Peyer's patch (tissue), 4 donors: ENCODE data around the gene MLYCD. TPM values are rescaled to one million over a fixed set of nuclear protein-coding genes. Genes with fewer than 3 reads are reported as not detected.

ENCODE experiments used
- DNase-seq, 3 donors: peaks; one replicate each; pipeline ENCODE4 v3.0.0-alpha.2; 2017 to 2019
- H3K27ac ChIP-seq, 4 donors: fragments of 200-600 bp; sonication (generic); one replicate each; pipeline ENCODE4 v1.5.1; 2016 to 2019
- H3K27me3 ChIP-seq, 2 donors: fragments of 200-600 bp; sonication (generic); one replicate each; pipeline ENCODE4 v1.5.1; 2019
- H3K36me3 ChIP-seq, 3 donors: fragments of 200-600 bp; sonication (generic); one replicate each; pipeline ENCODE4 v1.5.1; 2016 to 2019
- H3K4me1 ChIP-seq, 4 donors: fragments of 200-600 bp; sonication (generic); one replicate each; pipeline ENCODE4 v1.5.1; 2016 to 2019
- H3K4me3 ChIP-seq, 4 donors: fragments of 200-600 bp; sonication (generic); 1 replicate in 3 of 4; 2 replicates in 1 of 4; pipeline ENCODE4 v1.5.1; 2016 to 2019; ENCODE audit warnings: mild to moderate bottlenecking in 1 of 4
- H3K9me3 ChIP-seq, 4 donors: fragments of 200-600 bp; sonication (generic); one replicate each; pipeline ENCODE4 v1.5.1; 2016 to 2019; ENCODE audit warnings: mild to moderate bottlenecking in 1 of 4
- CTCF ChIP-seq, 6 experiments: fragments of 450-650 bp in 4 of 6; fragments of 200-600 bp in 2 of 6; sonication (generic) in 1 of 6; IDR thresholded peaks; one replicate each; pipeline ENCODE4 v1.5.1; 2017 to 2019; ENCODE audit warnings: antibody characterized with exemption in 6 of 6, mild to moderate bottlenecking in 3 of 6, moderate library complexity in 1 of 6
- POLR2A ChIP-seq, 2 donors: fragments of 450-650 bp; IDR thresholded peaks; one replicate each; pipeline ENCODE4 v1.5.1; 2017; ENCODE audit warnings: antibody characterized with exemption in 2 of 2, mild to moderate bottlenecking in 2 of 2, moderate library complexity in 2 of 2
- total RNA-seq, 4 donors: library from RNA; depleted of rRNA; stranded (reverse); fragments of >200 nt; gene quantifications; one replicate each; pipeline ENCODE4 v1.1.0, GENCODE V29; 2016

Gene MLYCD
- total RNA-seq, 4 donors from 2014 or later, result 13.5 to 31.4 (median 31.0) TPM

- no peaks in the 10 kb centered on the region for H3K9me3 ChIP-seq
- H3K36me3 ChIP-seq, result no peaks in the 10 kb centered on the region
- H3K4me1 ChIP-seq, result no peaks in the 10 kb centered on the region
- no peak for TF ChIP-seq CTCF (IDR thresholded peaks at IDR 0.05)
- no peak for TF ChIP-seq POLR2A (IDR thresholded peaks at IDR 0.05)
- no peak overlapping the region for H3K4me3 ChIP-seq
- H3K27ac ChIP-seq, result no peak overlapping the region
- no peaks in the 10 kb centered on the region for H3K27me3 ChIP-seq
- DNase-seq, result no peak
These were observed 35.2 kb downstream of the MLYCD start for GRCh38 chr16:83933885-83934683.

- H3K9me3 ChIP-seq, result no peaks in the 10 kb centered on the region
- DNase-seq, result no peak
- H3K27me3 ChIP-seq, result no peaks in the 10 kb centered on the region
- no peaks in the 10 kb centered on the region for H3K36me3 ChIP-seq
- H3K4me3 ChIP-seq, result no peak overlapping the region
- no peak overlapping the region for H3K27ac ChIP-seq
- TF ChIP-seq CTCF (IDR thresholded peaks at IDR 0.05), result no peak
- no peak for TF ChIP-seq POLR2A (IDR thresholded peaks at IDR 0.05)
- no peaks in the 10 kb centered on the region for H3K4me1 ChIP-seq
These were observed 35.7 kb downstream of the MLYCD start for GRCh38 chr16:83934684-83934977.

GRCh38 chr16:83935005-83935857 lies 36.3 kb downstream of the MLYCD start:
- no peak overlapping the region for H3K4me3 ChIP-seq
- TF ChIP-seq POLR2A (IDR thresholded peaks at IDR 0.05) (no peak), CTCF (IDR thresholded peaks at IDR 0.05) (no peak)
- no peaks in the 10 kb centered on the region for H3K4me1 ChIP-seq
- no peaks in the 10 kb centered on the region for H3K9me3 ChIP-seq
- no peaks in the 10 kb centered on the region for H3K27me3 ChIP-seq
- no peak overlapping the region for H3K27ac ChIP-seq
- no peak for DNase-seq
- H3K36me3 ChIP-seq, result no peaks in the 10 kb centered on the region

- Histone ChIP-seq H3K27ac (no peak overlapping the region), H3K4me1 (no peaks in the 10 kb centered on the region), H3K27me3 (no peaks in the 10 kb centered on the region), H3K9me3 (no peaks in the 10 kb centered on the region), H3K36me3 (no peaks in the 10 kb centered on the region), H3K4me3 (no peak overlapping the region)
- no peak for DNase-seq
- TF ChIP-seq POLR2A (IDR thresholded peaks at IDR 0.05) (no peak), CTCF (IDR thresholded peaks at IDR 0.05) (no peak)
These were observed 36.9 kb downstream of the MLYCD start for GRCh38 chr16:83935858-83936255.

DNA sequence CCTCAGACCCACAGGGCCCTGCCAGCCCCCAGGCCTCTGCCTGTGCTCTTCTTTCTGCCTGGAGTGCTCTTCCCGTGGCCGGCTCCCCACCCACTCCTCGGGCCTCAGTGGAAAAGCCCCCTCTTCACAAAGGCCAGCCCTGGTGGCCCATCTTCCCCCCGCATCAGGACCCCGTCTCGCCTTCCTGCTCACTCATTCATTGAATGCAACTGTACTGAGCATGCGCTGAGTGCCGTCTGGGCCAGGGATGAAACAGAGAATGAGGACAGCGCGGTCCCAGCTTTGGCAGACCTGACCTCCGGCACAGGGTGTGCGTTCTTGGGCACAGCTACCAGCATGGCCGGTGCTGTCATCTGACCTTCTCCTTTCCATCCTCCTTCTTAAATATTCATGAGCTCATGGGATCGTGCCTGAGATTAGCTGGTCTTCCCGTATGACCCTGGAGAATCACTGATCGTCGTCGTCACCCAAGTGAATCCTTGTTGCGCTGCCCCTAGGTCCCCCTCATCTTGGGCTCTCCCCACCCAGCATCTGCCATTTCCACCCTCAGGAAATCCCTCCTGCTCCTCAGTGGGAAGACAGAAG lies 37.8 kb downstream of the MLYCD start:
- no peak for DNase-seq
- Histone ChIP-seq H3K9me3 (no peaks in the 10 kb centered on the region), H3K36me3 (no peaks in the 10 kb centered on the region), H3K27me3 (no peaks in the 10 kb centered on the region), H3K27ac (no peak overlapping the region), H3K4me3 (no peak overlapping the region), H3K4me1 (no peaks in the 10 kb centered on the region)
- no peak for TF ChIP-seq CTCF (IDR thresholded peaks at IDR 0.05)
- no peak for TF ChIP-seq POLR2A (IDR thresholded peaks at IDR 0.05)
